ENCODE data around the gene DGKD.

- TF ChIP-seq CTCF (IDR thresholded peaks at IDR 0.05; ENCODE audit: low read length) = no peak
- TF ChIP-seq EZH2phosphoT487 (IDR thresholded peaks at IDR 0.05; ENCODE audit: low read length) = no peak
Measured at GRCh38 chr2:233409286-233409991, 55.1 kb downstream of the DGKD start.

Data from MM.1S (cell line).